Activated naive CD4-positive, alpha-beta T cell (primary cell): ENCODE data around the gene MED26.
"Not testable (repeated sequence)": the region's sequence is repeated elsewhere in the genome, so short reads cannot be mapped to it uniquely, and the experiment has no call there.

Experiments
- DNase-seq, 4 experiments: peaks; one replicate each; lab custom pipeline; 2025; lab: John Stamatoyannopoulos, UW

MED26 gene, protein sequence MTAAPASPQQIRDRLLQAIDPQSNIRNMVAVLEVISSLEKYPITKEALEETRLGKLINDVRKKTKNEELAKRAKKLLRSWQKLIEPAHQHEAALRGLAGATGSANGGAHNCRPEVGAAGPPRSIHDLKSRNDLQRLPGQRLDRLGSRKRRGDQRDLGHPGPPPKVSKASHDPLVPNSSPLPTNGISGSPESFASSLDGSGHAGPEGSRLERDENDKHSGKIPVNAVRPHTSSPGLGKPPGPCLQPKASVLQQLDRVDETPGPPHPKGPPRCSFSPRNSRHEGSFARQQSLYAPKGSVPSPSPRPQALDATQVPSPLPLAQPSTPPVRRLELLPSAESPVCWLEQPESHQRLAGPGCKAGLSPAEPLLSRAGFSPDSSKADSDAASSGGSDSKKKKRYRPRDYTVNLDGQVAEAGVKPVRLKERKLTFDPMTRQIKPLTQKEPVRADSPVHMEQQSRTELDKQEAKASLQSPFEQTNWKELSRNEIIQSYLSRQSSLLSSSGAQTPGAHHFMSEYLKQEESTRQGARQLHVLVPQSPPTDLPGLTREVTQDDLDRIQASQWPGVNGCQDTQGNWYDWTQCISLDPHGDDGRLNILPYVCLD

DNA sequence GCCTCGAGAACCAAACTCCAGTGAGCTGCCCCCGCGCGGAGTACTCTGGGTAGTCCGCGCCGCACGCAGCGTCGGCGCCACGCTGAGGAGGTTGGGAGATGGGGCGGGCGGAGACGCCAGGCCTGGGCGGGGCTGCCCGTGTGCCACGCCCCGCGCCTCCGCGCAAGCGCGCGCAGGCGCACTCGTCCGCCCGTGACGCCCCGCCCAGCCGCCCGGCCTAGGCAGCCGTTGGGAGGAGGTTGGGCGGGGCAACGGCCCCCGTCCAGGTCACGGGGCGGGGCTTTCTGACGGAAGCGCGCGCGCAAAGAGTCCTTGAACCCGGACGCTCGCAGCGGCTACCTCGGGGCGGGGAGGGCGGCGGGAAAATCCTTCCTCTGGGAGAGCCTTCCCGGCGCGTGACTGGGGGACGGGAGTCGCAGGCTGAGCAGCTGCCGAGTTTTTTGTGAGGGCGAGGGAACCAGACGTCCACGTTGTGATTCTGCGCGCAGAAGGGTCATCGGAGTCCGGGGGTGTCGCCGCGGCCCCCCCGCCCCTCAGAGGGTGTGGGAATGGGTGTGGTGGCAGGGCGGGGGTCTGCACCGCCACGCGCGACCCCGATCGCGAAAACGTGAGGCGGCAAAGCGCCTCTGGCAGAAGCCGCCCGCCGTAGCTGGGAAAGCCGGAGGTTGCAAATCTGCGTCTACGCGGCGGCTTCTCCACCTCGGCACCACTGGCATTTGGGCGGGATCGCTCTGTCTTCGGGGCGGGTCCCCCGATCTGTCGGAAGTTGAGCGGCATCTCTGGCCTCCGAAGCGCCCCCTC, at the start of gene MED26:
Gene MED26, minus strand, starts transcription at position 22 of the 801 bp plus-strand sequence. CDS start 261 bp downstream, outside the sequence.
- DNase-seq, result peak; percentile 91 to 96 (median 94)

DNA sequence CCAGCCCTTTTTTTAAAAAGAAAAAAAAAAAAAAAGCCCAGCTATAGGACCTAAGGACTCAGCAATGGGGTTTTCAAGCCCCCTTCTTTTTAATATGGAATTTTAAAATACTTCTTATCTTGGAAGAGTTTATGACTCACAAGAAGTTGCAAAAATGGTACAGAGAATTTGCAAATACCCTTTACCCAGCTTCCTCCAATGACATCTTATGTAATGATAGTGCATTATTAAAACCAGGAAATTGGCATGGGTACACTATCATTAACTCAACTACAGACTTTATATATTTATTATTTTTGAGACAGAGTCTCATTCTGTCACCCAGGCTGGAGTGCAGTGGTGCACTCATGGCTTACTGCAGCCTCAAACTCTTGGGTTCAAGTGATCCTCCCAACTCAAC, 49.1 kb upstream of the MED26 start:
- DNase-seq, result no peak

DNA sequence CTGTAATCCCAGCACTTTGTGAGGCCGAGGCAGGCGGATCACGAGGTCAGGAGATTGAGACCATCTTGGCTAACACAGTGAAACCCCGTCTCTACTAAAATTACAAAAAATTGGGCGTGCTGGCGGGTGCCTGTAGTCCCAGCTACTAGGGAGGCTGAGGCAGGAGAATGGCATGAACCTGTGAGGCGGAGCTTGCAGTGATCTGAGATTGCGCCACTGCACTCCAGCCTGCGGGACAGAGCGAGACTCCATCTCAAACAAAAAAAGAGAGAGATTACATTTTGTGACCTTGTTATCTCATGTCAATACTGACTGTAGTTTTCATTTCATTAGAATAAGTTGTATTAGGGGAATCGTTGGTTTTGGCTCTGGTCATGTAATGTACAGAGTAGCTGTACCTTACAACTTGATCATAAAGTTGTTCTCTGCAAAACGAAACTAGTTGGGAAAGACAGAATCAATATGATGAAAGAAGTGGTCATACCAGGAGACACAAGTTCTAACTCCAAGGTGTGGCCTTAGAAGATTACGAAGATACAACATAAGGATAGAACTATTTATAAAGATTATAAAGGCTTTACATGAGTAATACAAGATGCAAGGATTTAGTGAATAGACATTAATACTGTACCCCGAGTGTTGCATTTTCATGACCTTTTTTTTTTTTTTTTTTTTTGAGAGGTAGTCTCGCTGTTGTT, 48.2 kb upstream of the MED26 start:
- no peak for DNase-seq

DNA sequence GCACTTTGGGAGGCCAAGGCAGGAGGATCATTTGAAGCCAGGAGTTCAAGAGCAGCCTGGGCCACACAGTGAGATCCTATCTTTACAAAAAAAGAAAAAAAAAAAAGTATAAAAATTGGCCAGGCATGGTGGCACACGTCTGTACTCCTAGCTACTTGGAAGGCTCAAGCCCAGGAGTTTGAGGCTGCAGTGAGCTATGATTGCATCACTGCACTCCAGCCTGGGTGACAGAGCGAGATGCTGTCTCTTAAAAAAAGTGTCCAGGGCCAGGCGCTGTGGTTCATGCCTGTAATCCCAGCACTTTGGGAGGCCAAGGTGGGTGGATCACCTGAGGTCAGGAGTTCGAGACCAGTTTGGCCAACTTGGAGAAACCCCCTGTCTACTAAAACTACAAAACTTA, 45.8 kb upstream of the MED26 start:
- DNase-seq, result not testable (repeated sequence)

DNA sequence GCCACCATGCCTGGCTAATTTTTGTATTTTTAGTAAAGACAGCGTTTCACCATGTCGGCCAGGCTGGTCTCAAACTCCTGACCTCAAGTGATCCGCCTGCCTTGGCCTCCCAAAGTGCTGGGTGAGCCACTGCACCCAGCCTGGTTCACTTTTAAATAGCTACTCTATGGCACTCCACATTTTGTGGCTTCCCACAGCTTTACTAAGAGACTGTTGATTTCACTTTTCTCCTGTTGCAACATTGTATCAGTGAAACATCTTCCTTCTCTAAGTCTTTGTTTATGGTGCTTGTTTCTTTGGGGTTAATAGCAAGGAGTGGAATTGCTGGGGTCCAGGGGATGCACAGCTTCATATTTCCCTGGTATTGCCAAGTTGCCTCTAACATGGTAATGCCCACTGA, 45.2 kb upstream of the MED26 start:
- DNase-seq, result no peak

DNA sequence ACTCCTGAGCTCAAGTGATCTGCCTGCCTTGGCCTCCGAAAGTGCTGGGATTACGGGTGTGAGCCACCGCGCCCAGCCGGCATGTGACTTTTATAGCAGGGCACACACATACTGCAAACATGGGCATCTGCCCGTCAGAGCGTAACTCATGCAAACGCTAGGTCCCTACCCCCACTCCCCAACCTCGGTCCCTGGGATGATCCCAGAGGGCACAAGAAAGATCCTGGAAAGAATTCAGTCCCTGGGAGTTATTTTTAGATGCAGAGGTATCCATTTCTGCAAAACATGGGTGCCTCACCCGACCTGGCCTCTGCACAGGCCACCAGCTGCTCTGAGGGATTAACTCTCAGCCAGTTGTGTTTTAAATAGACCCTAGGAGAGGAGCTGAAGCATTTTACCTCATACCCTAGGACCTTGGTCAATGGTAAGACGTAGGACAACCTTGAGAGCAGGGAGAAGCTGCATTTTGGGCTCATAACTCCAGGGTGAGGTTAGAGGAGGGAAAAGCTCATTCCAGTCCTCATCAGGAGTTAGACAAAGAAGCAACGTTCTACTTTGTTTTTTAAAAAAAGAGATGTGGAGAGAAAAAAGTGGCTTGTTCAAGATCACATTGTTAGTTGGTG, 43.8 kb upstream of the MED26 start:
- DNase-seq, result no peak

DNA sequence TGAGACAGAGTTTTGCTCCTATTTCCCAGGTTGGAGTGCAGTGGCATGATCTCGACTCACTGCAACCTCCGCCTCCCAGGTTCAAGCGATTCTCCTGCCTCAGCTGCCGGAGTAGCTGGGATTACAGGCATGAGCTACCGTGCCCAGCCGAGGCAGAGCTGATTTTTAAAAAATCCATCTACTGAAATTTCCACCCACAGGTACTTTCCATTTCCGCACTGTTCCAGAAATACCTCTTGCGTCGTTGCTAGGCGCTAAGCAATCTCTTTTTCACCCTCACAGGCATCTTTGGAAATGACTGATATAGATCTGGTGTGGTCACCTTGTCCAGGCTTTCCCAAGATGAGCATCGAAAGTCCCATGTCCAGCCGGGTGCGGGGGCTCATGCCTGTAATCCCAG, 42.3 kb upstream of the MED26 start:
- no peak for DNase-seq

DNA sequence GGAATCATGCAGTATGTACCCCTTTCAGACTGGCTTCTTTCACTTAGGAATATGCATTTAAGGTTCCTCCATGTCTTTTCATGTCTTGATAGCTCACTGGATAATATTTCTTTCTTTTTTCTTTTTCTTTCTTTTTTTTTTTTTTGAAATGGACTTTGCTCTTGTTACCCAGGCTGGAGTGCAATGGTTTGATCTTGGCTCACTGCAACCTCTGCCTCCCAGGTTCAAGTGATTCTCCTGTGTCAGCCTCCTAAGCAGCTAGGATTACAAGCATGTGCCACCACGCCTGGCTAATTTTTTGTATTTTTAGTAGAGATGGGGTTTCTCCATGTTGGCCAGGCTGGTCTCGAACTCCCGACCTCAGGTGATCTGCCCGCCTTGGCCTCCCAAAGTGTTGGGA, 40.7 kb upstream of the MED26 start:
- DNase-seq, result not testable (repeated sequence)

DNA sequence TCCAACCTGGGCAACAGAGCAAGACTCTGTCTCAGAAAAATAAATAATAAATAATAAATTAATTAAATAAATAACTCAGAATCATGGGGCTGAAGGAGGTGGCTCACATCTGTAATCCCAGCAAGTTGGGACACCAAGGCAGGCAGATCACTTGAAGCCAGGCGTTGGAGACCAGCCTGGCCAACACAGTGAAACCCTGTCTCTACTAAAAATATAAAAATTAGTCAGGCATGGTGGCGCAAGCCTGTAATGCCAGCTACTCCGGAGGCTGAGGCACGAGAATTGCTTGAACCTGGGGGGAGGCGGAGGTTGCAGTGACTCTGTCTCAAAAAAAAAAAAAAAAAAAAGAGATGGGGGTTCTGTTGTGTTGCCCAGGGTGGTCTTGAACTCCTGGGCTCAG, 40.2 kb upstream of the MED26 start:
- no peak for DNase-seq

DNA sequence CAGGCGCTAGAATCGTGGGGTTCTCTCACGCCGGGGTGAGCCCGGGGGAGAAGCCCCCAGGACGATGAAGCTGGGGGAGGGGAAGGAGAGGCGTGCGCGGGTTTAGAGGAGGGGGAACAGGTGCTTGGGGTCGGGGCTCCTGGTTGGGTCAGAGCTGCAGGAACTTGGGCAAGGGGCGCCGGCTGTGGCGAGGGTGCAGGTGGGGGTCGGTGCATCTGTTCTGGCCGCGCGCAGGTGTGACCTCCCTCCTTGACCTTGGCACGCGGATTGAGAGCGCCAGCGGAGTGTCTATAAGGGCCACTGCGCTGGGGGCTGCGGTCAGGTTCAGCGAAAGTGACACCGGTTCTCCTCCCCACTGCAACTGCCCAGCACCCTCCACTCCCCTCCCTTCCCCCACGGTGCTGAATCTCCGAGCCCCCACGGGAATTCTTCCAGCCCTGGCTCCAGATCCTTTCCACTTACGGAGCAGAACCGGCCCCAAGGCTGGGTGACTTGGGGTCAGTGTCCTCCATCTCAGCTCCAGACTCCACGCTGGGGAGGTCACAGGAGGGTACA, 33.6 kb upstream of the MED26 start:
- DNase-seq, result no peak

DNA sequence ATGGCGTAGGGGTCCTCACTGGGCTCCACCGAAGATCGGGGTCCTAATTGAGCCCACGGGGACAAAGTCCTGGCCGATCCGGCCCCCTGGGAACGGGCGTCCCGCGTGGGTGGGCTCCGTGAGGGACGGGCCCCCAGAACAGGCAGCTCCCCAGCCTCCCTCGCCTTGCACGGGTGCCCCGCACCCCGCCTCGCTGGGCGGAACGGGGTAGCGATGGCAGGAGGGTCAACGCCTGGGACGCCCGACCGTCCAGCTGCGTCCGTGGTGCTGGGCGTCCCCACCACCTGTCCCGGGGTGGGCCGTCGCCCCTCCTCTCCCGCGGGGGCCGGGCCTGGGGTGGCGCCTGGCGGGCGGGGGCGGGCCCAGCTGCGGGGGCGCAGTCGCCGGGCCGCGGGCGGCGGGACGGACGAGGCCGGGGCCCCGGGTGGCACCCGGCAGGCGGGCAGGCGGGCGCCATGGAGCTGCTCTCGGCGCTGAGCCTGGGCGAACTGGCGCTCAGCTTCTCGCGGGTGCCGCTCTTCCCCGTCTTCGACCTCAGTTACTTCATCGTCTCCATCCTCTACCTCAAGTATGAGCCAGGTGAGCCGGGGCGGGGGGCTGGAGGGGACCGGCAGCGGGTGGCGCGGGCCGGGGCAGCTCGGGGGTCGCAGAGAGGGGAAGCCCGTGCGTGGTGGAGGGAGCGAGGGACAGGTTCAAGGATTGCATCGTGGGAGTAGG, 32.9 kb upstream of the MED26 start, which contains the start of gene TMEM38A:
Gene TMEM38A, plus strand, starts transcription at position 377 of the 717 bp plus-strand sequence. Its CDS starts 79 bp downstream, at position 456.
- peak in 2 of 4 experiments; percentile 13 to 46 for DNase-seq

DNA sequence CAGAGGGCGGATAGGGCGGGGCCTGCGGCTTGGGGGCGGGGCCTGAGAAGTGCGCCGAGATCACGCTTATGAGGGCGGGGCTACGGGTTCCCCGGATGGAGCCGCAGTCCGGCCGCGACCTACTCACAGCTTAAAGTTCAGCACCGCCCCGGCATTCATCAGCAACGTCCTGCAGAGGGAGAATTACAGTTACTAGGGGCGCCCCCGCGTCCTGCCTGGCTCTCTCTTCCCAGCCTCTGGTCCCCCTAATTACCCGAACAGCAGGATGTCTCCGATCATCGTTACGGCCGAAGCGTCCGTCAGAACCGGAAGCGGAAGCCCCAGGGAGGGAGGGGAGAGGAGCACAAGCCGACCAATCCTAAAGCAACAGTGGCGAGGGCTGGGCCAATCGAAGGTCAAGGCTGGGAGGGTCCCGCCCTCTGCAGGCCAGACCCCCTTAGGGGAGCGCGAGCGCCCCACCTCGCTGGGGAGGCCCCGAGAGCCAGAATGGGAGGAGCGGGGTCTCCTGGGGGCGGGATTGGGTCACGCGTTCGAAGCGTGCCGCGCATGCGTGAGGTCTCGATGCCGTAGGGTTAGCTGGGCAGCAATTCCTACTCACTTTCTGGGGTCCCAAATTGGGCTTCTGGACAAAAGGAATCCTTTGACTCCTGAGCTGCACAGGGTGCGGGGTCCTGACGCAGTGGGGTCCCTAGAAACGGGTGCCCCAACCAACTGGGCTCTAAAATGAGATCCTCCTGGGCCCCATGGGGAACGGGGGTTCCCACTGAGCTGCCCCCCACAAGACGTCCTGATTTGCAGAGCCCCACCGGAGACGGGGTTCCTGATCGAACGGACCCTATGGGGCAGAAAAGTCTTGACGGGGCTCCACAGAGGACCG, 32.1 kb upstream of the MED26 start, which contains the start of gene SMIM7:
Gene SMIM7, minus strand, starts transcription at position 313 of the 877 bp plus-strand sequence. Its CDS starts 34 bp downstream, at position 279.
- peak; percentile 94 to 99 (median 97) for DNase-seq

DNA sequence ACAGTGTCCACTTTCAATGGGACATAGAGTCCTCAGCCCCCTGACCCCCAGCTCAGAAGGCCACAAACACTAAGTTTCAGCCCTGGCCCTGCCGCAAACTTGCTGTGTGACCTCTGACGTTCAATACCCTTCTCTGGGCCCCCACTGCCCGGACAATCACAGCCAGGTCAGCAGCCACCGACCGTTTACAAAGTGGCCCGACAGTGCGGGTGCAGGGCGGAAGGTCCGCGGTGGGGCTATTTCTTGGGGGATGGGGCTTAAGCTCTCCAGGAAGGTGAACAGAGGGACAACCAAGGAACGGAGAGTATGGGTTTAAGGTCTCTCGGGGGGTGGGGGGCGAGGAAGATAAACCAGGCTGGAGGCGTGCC, 31.4 kb upstream of the MED26 start:
- DNase-seq, result no peak

DNA sequence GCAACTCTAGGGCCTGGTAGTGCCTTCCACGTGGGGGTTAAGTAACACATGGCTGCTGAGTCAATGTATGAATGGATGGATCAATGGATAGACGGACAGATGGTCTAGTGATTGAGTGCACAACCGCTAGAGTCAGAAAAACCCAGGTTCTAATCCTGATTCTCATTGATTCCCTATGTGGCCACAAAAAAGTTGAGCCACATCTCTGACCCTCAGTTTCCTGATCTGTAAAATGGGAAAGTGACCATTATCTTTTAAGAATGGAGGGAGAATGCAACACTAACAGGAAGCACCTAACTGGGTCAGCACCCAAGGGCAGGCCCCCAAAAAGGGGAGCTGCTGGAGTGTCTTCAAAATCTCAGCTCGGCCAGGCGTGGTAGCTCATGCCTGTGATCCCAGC, 29.4 kb upstream of the MED26 start:
- DNase-seq, result no peak

DNA sequence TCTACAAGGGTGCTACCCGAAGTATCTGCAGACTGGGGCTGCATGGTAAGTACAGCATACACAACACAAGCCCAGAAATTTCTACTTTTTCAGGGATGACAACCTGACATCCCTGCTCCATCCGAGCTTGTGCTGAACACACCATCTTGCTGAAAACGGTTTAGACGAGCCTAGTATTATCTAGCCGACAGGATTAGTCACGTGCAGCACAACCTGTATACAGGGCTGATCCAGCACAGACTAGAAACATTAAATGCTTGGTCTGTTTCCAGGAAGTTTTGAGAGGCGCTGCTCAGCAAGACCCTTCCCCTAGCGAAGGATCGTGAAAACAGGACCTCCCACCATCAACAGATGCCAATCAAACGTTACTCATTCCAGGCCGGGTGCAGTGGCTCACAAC, 27.7 kb upstream of the MED26 start:
- DNase-seq, result no peak

DNA sequence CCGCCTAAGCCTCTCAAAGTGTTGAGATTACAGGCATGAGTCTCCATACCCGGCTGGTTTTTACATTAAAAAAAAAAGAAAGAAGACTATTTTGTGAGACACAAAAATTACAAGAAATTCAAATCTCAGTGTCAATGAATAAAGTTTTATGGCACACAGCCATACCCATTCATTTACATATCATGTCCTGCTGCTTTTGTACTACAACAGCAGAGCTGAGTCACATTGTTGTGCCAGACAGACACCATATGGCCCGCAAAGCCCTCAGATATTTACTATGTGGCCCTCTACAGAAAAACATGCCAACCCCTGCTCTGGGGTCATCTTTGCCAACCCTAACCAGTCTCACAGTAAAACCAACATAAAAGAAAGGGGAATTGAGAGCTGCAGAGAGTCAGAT, 26.6 kb upstream of the MED26 start:
- DNase-seq, result no peak

DNA sequence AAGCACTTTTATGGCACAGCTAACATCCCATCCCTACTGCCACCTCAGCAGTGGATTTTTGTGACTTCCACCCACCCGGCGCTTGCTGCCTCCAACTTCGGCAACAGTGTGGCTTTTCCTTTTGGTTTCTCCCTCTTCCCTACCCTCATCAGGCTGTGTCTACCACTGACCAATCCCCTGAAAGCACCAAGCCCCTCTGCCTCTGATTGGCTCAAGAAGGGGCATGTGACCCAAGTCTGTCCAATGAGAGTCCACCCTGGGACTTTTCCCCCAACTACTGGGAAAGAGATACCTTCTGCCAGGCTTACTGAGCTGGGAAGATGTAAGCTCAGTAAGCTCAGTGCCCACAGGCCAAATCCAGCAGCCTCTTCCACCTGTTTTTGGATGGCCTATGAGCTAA, 26.1 kb upstream of the MED26 start:
- no peak for DNase-seq

DNA sequence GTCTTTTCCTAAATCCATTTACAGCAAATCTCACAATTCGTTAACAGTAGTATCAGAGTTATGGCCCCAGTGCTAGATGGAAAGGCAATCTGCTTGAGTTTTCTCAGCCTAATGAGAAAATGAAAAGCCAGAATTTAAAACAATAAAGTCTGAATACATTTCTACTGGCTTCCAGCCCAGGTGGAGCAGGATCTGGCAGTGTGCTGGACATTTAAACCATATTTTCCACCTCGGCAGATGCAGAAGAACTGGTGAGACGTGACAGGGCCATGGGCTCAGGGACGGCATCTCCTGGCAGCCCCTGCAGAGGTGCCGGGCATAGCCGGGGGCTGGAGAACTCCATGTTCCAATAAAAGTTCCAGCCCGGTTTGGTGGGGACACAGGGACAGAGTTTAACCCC, 24.9 kb upstream of the MED26 start:
- DNase-seq, result no peak

DNA sequence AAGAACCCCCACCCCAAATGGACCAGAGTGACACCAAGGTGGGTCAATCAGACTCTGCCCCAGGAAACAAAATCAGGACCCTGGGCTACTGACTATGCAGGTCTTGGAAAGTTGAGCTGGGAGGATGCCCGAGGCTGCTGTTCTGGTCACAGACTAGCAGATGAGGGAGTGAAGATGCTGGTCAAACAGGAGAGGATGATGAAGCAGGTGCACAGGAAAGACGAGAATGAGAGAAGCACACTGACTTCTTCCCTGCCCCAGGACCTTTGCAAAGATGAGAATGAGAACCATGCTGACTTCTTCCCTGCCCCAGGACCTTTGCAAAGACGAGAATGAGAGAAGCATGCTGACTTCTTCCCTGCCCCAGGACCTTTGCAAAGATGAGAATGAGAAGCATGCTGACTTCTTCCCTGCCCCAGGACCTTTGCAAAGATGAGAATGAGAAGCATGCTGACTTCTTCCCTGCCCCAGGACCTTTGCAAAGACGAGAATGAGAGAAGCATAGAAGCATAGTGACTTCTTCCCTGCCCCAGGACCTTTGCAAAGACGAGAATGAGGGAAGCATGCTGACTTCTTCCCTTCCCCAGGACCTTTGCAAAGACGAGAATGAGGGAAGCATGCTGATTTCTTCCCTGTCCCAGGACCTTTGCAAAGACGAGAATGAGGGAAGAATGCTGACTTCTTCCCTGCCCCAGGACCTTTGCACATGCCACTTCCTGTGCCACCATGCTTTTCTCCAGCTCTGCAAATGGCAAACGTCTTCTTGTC, 23.6 kb upstream of the MED26 start:
- DNase-seq, result not testable (repeated sequence)
